Muscle of leg (tissue), 11 donors: ENCODE results near the gene PRELID3B. TPM values are rescaled to one million over a fixed set of nuclear protein-coding genes. Genes with fewer than 3 reads are reported as not detected.

ENCODE experiments used
- DNase-seq: peaks from one replicate; pipeline ENCODE4 v3.0.0; 2013
- H3K27ac ChIP-seq: one replicate; pipeline ENCODE4 v1.5.1; 2013; ENCODE audit warnings: mild to moderate bottlenecking, low read length, control low read depth
- H3K27me3 ChIP-seq: one replicate; pipeline ENCODE4 v1.6.1; 2013; ENCODE audit warnings: low read length; ENCODE audit not compliant: control insufficient read depth, insufficient read depth
- H3K36me3 ChIP-seq: one replicate; pipeline ENCODE4 v1.6.1; 2013; ENCODE audit warnings: low read length; ENCODE audit not compliant: control insufficient read depth, insufficient read depth
- H3K4me1 ChIP-seq: one replicate; pipeline ENCODE4 v1.6.1; 2013; ENCODE audit warnings: low read length; ENCODE audit not compliant: control insufficient read depth, insufficient read depth
- H3K4me3 ChIP-seq: one replicate; pipeline ENCODE4 v1.5.1; 2013; ENCODE audit warnings: low read length, control low read depth
- H3K9me3 ChIP-seq: replicated peaks from 2 replicates; pipeline ENCODE4 v1.6.1; 2013; ENCODE audit warnings: low read depth, low read length; ENCODE audit not compliant: control insufficient read depth
- whole genome bisulfite sequencing: methylation state at CpG from one replicate; pipeline ENCODE4 v1.1.5; 2013; ENCODE audit warnings: missing lambda C conversion rate; ENCODE audit not compliant: insufficient coverage; 5-methylcytosine and 5-hydroxymethylcytosine counted together
- polyA plus RNA-seq, 8 donors: library from polyadenylated mRNA; unstranded; fragments of 120-200 nt; gene quantifications; one replicate each; pipeline versions ENCODE4 v1.2.1 to v1.2.3, GENCODE V29; 2013; ENCODE audit warnings: inconsistent platforms in 1 of 8, low replicate concordance in 1 of 8; ENCODE audit not compliant: insufficient read length in 8 of 8, insufficient read depth in 1 of 8
- total RNA-seq: library from RNA; stranded (reverse); fragments of 120-200 nt; gene quantifications from one replicate; pipeline ENCODE4 v1.2.4, GENCODE V29; 2013

PRELID3B gene
- total and polyA plus RNA-seq, 9 donors: 39.3 to 52.8 (median 49.8) TPM

DNA sequence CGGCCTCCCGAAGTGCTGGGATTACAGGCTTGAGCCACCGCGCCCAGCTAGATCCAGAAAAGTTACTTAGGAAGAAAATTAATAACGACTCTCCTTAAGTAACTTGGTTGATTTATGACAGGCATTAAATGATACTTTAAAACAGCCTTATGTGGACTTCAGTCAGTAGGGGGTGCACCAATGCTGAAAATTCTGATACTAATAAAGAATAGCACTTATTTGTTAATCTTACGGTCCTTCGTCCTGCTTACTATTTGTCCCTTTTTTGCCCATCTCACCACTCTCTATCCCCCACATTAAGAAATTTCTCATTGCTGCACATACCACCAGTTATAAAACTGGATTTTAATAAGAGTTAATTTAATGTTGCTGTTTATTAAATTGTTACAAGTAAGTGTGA, 12.7 kb upstream of the PRELID3B start:
- Histone ChIP-seq H3K4me1 (peaks cover 4% of the 10 kb centered on the region), H3K4me3 (no peak overlapping the region), H3K36me3 (no peaks in the 10 kb centered on the region), H3K27me3 (no peaks in the 10 kb centered on the region), H3K27ac (no peak overlapping the region), H3K9me3 (no peaks in the 10 kb centered on the region)
- DNase-seq: peak; percentile 35
- no CpG with 5 or more reads among the region's 7 CpGs for WGBS

DNA sequence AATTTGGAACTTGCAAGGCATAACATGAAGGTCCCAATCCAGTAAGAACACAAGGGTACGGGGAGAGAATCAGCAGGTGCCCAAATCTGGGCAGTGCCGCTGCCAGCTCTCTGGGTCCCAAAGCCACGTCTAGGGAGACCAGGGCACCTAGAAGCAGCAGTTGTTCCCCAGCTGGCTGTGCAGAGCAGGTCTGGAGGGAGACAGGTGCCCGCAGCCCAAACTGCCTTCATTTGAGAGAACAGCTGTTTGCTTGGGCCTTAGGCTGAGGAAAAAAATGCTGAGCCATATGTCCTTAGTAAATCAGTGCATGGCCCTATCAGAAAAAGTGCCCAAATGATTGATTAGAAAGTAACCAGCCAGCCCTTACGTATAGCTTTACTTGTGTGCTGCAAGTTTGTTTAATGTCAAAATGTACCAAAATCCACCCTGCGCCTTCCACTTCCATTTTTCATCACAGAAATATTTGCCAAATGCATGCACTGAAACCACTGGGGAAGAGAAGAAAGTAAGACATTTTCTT, 9.1 kb upstream of the PRELID3B start:
- Histone ChIP-seq H3K4me1 (peaks cover 4% of the 10 kb centered on the region), H3K27me3 (no peaks in the 10 kb centered on the region), H3K4me3 (no peak overlapping the region), H3K9me3 (no peaks in the 10 kb centered on the region), H3K27ac (no peak overlapping the region), H3K36me3 (no peaks in the 10 kb centered on the region)
- peak; percentile 32 for DNase-seq
- 77% methylated on average over 4 of the region's 6 CpGs for WGBS

DNA sequence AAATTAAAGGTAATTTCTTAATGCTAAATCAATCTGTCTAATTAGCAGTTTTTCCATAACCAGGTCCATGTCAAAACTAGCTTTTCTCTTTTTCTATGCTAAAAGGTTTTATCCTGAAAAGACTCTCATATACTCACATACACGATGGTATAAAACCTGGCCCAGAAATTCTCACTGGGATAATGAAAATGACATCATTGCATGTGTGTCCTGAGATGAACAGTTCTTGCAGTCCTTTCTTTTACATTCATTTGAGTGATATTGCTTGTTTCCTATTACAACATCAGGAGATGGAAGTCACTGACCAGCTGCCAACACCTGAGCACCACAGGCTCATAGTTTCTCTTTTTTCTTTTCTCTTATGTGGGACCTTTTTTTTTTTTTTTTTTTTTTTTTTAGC, 7.9 kb upstream of the PRELID3B start:
- Histone ChIP-seq H3K36me3 (no peaks in the 10 kb centered on the region), H3K9me3 (no peaks in the 10 kb centered on the region), H3K27me3 (no peaks in the 10 kb centered on the region), H3K4me1 (peaks cover 4% of the 10 kb centered on the region), H3K27ac (no peak overlapping the region), H3K4me3 (no peak overlapping the region)
- WGBS: no CpG with 5 or more reads among the region's 1 CpG
- peak; percentile 14 for DNase-seq

DNA sequence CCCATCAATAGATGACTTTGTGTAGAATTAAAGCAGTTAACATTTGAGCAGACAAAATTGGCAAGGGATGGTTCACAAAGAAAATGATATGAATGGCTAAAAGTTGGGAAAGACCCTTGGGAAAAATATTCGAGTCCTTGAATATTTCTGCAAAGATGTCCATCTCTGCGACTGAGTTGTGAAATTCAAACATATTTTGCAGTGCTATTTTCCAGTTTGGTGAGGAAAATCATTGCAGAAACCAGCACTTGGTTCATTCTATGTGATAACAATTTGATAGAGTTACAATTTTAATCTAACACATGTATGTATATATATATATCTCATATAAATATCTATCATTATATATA, 6.1 kb upstream of the PRELID3B start:
- DNase-seq: no peak
- Histone ChIP-seq H3K27ac (no peak overlapping the region), H3K27me3 (no peaks in the 10 kb centered on the region), H3K9me3 (no peaks in the 10 kb centered on the region), H3K4me3 (no peak overlapping the region), H3K36me3 (no peaks in the 10 kb centered on the region), H3K4me1 (peaks cover 4% of the 10 kb centered on the region)
- WGBS: 43% methylated on average over 1 of the region's 2 CpGs

DNA sequence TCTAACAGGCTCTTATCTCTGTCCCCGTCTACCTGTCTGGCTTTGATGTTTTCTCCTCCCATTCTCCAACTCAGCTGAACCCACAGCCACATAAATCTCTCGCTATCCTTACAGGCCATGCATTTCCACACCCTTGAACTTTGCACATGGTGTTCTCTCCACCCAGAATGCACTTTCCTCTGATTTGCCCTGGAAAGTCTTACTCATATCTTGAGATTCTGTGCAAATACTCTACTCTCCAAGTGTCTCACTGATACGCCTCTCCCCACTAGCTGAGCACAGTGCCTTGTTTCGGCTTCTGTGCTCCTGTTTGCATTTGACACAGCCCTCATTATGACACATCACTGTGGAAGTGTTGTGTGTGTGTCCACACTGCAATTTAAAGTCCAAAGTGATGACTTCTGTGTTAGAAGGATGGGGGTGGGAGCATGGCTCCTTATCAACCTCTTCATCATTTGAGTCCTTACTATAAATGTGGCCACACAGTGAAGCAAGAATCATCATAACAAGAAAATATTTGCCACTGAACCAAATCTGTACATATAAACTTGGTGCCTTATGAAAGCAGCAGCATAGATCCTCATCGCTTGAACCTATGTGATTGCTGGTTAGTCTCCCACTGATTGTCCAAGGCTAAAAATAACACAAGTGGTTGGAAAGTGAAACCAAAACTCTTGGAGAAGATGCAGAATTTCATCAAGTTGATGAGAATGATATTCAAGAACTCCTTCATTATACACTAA, 5.5 kb upstream of the PRELID3B start:
- H3K36me3 ChIP-seq: no peaks in the 10 kb centered on the region
- WGBS: 78% methylated on average over 2 of the region's 5 CpGs
- H3K27me3 ChIP-seq: no peaks in the 10 kb centered on the region
- H3K9me3 ChIP-seq: no peaks in the 10 kb centered on the region
- H3K27ac ChIP-seq: no peak overlapping the region
- DNase-seq: no peak
- no peak overlapping the region for H3K4me3 ChIP-seq
- peaks cover 8% of the 10 kb centered on the region for H3K4me1 ChIP-seq

DNA sequence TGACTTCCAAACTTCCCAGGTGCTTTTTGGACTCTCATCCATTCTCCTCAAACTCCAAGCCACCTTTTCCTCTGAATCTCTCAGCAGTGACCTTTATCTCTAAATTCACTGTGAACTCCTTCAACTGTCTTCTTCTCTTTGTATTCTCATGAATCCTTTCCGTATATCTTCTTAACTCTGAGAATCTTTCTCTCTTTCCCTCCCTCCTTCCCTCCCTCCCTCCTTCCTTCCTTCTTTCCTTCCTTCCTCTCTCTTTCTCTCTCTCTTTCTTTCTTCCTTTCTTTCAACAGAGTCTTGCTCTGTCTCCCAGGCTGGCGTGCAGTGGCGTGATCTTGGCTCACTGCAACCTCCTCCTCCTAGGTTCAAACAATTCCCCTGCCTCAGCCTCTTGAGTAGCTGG, 4.3 kb upstream of the PRELID3B start:
- no peaks in the 10 kb centered on the region for H3K9me3 ChIP-seq
- H3K4me1 ChIP-seq: peaks cover 11% of the 10 kb centered on the region
- H3K27ac ChIP-seq: no peak overlapping the region
- H3K27me3 ChIP-seq: no peaks in the 10 kb centered on the region
- no peaks in the 10 kb centered on the region for H3K36me3 ChIP-seq
- 100% methylated on average over 1 of the region's 3 CpGs for WGBS
- H3K4me3 ChIP-seq: no peak overlapping the region
- DNase-seq: no peak

DNA sequence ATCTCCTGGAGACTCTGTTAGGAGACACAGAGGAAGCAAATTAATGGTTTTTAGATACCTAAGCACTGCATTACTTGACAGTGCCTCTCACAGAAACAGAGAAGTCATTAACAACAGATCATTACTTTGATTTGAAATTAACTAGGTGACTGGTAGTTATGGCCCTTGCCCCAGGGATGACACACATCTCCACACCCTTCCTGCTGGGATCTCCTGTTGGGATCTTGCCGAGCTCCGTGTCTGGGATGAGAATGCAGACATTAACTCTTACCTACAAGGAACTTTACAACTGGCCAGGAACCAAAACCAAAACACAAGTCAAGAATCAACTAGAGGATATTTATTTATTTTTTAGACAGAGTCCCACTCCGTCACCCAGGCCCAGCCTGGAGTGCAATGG, 2.2 kb upstream of the PRELID3B start:
- no peaks in the 10 kb centered on the region for H3K9me3 ChIP-seq
- peaks cover 9% of the 10 kb centered on the region for H3K36me3 ChIP-seq
- H3K27ac ChIP-seq: no peak overlapping the region
- no peak for DNase-seq
- H3K4me3 ChIP-seq: no peak overlapping the region
- no peaks in the 10 kb centered on the region for H3K27me3 ChIP-seq
- peaks cover 18% of the 10 kb centered on the region for H3K4me1 ChIP-seq
- WGBS: no CpG with 5 or more reads among the region's 3 CpGs

DNA sequence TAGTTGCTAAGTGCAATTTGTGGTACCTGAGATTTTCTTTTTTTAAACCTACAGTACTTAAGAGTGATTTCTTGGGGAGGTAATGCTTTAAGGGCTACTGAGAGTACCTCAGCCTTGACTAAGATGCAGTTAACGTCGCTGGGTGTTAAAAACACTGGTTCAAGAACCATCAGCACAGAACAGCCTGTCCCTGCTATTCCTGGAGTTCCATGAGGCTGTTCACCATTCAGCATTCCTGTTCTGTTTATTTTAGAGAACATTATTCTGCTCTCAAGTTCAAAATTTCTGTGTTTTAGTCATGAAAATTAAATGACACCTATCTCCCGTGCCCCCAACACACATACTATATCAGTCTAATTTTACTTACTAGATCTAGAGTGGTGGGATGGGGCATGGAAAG, 1.7 kb upstream of the PRELID3B start:
- H3K9me3 ChIP-seq: no peaks in the 10 kb centered on the region
- H3K36me3 ChIP-seq: peaks cover 9% of the 10 kb centered on the region
- no CpG with 5 or more reads among the region's 3 CpGs for WGBS
- no peak overlapping the region for H3K27ac ChIP-seq
- DNase-seq: no peak
- no peaks in the 10 kb centered on the region for H3K27me3 ChIP-seq
- H3K4me1 ChIP-seq: peaks cover 18% of the 10 kb centered on the region
- H3K4me3 ChIP-seq: no peak overlapping the region

DNA sequence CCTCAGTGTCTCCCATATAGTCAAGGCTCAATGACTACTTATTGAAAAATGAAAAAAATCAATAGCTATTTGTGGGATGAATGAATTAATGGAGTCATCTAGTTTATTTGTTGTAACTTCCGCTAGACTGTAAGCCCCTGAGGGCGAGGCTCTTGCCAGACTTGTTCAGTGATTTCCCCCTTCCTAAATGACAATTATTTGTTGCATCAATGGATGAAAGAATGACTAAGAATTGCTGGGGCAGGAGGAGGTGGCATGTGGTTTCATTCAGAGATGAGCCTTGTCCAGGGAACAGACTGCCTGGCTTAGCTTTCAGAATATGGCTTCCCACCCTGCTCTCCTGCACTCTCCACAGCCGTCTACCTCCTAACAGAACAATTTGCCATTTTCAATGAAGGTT, 1.1 kb upstream of the PRELID3B start:
- WGBS: no CpG with 5 or more reads among the region's 3 CpGs
- no peak for DNase-seq
- Histone ChIP-seq H3K27ac (no peak overlapping the region), H3K4me3 (no peak overlapping the region), H3K9me3 (no peaks in the 10 kb centered on the region), H3K27me3 (no peaks in the 10 kb centered on the region), H3K36me3 (peaks cover 9% of the 10 kb centered on the region), H3K4me1 (peaks cover 18% of the 10 kb centered on the region)

DNA sequence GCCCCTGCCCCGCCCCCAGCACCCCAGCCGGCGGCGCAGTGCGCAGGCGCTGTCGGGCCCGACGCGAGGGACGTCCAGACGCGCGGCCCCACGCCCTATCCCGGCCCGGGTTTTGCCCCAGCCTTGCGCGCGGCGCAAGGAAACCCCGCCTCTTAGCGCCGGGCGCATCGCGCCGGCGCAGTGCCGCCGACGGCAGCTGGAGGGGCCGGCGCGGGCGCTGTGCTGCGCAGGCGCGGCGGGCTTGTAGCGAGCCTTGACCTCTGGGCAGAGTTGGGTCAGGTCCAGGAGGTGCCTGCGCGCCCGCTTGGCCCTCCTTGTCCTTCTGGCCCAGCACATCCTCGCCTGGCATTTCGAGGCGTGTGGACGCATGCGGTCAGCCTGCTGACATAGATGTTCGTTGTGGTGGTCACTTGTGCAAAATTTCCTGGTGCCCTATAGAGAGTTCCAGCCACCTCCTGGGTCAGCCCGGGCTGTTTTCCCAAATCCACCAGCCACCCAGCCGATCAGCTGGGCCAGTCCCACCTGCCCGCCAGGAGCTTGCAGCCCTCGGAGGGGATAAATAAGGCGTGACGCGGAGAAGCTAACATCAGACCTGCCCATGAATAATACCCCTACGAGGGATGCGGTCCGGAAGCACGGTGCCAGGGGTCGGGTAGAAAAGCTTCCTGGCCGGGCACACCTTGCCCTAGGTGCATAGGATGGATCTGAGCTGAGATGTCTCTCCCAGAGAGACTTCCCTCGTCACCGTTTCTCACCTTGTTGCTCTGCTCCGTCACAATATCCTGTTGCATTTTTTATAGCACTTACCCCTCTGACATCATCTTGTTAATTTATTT, 428 bp upstream of the PRELID3B start:
- peak; percentile 97 for DNase-seq
- Histone ChIP-seq H3K4me3 (peak overlapping the region; percentile 95), H3K27ac (peak overlapping the region; percentile 78), H3K4me1 (peaks cover 18% of the 10 kb centered on the region), H3K27me3 (no peaks in the 10 kb centered on the region), H3K36me3 (peaks cover 11% of the 10 kb centered on the region), H3K9me3 (no peaks in the 10 kb centered on the region)
- WGBS: 7% methylated on average over 51 of the region's 66 CpGs
